GM23248 (cell line): ENCODE results near the gene BDNF.
"Not testable (repeated sequence)": the region's sequence is repeated elsewhere in the genome, so short reads cannot be mapped to it uniquely, and the experiment has no call there.

Source experiments
- EZH2 ChIP-seq: fragments of 200-600 bp; sonication (generic); IDR thresholded peaks from 2 replicates; pipeline ENCODE4 v1.6.1; 2018; ENCODE audit warnings: antibody characterized with exemption, mild to moderate bottlenecking; ENCODE audit not compliant: insufficient read depth, poor library complexity, severe bottlenecking
- EZH2phosphoT487 ChIP-seq: fragments of 200-600 bp; sonication (generic); IDR thresholded peaks from 2 replicates; pipeline ENCODE4 v1.6.1; 2018; ENCODE audit warnings: antibody characterized with exemption, moderate library complexity, mild to moderate bottlenecking, low read depth; ENCODE audit not compliant: insufficient read depth

- TF ChIP-seq EZH2, EZH2phosphoT487: not testable (repeated sequence)
Observed at GRCh38 chr11:27731803-27732202, 31.5 kb upstream of the BDNF start.
